Measurements from ENCODE around the gene FBXL19.

The FBXL19 gene, protein sequence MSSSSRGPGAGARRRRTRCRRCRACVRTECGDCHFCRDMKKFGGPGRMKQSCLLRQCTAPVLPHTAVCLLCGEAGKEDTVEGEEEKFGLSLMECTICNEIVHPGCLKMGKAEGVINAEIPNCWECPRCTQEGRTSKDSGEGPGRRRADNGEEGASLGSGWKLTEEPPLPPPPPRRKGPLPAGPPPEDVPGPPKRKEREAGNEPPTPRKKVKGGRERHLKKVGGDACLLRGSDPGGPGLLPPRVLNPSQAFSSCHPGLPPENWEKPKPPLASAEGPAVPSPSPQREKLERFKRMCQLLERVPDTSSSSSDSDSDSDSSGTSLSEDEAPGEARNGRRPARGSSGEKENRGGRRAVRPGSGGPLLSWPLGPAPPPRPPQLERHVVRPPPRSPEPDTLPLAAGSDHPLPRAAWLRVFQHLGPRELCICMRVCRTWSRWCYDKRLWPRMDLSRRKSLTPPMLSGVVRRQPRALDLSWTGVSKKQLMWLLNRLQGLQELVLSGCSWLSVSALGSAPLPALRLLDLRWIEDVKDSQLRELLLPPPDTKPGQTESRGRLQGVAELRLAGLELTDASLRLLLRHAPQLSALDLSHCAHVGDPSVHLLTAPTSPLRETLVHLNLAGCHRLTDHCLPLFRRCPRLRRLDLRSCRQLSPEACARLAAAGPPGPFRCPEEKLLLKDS

GRCh38 chr16:30923554-30924075 is at the start of gene FBXL19:
TSS of gene FBXL19 (plus strand) at chr16:30923572. CDS start at chr16:30925755, 2,183 bp downstream.
- no peak for DNase-seq (ENCODE audit: low spot score)
- in situ Hi-C loops (cut with MboI; ENCODE audit: low pct_unique_long_range_greater_than_20kb, low sequenced_read_pairs, unreplicated experiment), result no loop called here
- TF ChIP-seq, protein P1, sequence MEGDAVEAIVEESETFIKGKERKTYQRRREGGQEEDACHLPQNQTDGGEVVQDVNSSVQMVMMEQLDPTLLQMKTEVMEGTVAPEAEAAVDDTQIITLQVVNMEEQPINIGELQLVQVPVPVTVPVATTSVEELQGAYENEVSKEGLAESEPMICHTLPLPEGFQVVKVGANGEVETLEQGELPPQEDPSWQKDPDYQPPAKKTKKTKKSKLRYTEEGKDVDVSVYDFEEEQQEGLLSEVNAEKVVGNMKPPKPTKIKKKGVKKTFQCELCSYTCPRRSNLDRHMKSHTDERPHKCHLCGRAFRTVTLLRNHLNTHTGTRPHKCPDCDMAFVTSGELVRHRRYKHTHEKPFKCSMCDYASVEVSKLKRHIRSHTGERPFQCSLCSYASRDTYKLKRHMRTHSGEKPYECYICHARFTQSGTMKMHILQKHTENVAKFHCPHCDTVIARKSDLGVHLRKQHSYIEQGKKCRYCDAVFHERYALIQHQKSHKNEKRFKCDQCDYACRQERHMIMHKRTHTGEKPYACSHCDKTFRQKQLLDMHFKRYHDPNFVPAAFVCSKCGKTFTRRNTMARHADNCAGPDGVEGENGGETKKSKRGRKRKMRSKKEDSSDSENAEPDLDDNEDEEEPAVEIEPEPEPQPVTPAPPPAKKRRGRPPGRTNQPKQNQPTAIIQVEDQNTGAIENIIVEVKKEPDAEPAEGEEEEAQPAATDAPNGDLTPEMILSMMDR (IDR thresholded peaks at IDR 0.05; ENCODE audit: extremely low read depth, insufficient read depth, missing control alignments), result no peak

DNA sequence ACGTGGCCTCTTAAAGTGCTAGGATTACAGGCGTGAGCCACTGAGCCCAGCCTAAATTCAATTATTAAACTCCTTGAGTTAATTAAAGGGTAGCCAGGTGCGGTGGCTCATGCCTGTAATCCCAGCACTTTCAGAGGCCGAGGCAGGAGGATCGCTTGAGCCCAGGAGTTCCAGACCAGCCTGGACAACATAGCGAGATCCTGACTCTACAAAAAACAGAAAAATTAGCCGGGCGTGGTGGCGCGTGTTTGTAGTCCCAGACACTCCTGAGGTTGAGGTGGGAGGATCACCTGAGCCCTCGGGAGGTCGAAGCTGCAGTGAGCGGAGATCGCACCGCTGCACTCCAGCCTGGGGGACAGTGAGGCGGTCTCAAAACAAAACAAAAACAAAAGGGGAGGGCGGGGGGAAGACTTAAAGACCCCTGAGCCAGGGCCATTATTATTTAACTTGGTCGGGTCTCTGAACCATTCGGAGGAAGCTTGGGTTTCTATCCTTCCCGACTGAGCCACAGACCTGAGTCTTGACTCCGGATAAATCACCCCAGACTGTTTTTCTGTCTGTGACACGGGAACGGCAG is 49.0 kb upstream of the FBXL19 start:
- TF ChIP-seq, protein P1 (IDR thresholded peaks at IDR 0.05; ENCODE audit: extremely low read depth, insufficient read depth, missing control alignments), result no peak
- in situ Hi-C loops (cut with MboI; ENCODE audit: low pct_unique_long_range_greater_than_20kb, low sequenced_read_pairs, unreplicated experiment), result no loop called here
- no peak for DNase-seq (ENCODE audit: low spot score)

DNA sequence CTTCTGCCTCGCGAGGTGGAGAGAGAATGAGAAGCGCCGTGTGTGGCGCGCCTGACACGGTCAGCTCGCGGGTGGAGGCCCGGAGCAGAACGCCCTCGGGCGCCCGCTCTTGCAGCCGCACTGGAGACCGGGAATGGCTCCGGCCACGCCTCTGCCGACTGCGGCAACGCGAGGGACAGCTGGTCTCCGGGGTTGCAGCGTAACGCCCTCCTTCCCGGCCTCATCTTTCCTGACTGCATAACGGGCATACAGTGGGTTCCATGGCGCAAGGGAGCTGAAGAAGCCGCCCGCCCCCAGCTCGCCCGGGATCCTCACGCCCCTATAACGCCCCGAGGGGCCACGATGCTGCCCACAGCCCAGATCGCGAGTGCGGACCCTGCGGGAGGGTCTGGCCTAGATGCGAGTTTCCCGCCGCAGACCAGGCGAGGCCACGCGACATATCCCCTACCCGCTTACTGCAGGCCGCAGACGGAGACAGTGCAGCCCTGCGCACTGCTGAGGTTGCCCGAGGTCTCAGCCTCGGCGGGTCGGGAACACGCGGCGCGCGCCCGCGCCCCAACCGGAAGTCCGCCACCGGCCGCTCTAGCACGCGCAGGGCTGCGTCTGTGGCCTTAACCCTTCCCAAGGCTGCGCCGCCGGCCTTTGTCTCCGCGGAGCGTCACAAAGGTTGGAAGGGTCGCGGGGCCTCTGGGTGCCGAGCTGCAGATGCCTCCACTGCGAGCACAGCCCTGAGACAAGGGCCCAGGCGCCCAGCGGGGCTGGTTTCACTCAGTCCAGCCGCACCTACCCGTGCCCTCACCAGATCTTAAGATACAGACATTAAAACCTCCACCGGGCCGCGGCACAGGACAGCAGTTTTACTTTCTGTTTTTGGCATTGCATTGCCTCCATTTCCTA is 48.3 kb upstream of the FBXL19 start:
- in situ Hi-C loops (cut with MboI; ENCODE audit: low pct_unique_long_range_greater_than_20kb, low sequenced_read_pairs, unreplicated experiment), result no loop called here
- TF ChIP-seq, protein P1 (IDR thresholded peaks at IDR 0.05; ENCODE audit: extremely low read depth, insufficient read depth, missing control alignments), result no peak
- peak; percentile 85 for DNase-seq (ENCODE audit: low spot score)

DNA sequence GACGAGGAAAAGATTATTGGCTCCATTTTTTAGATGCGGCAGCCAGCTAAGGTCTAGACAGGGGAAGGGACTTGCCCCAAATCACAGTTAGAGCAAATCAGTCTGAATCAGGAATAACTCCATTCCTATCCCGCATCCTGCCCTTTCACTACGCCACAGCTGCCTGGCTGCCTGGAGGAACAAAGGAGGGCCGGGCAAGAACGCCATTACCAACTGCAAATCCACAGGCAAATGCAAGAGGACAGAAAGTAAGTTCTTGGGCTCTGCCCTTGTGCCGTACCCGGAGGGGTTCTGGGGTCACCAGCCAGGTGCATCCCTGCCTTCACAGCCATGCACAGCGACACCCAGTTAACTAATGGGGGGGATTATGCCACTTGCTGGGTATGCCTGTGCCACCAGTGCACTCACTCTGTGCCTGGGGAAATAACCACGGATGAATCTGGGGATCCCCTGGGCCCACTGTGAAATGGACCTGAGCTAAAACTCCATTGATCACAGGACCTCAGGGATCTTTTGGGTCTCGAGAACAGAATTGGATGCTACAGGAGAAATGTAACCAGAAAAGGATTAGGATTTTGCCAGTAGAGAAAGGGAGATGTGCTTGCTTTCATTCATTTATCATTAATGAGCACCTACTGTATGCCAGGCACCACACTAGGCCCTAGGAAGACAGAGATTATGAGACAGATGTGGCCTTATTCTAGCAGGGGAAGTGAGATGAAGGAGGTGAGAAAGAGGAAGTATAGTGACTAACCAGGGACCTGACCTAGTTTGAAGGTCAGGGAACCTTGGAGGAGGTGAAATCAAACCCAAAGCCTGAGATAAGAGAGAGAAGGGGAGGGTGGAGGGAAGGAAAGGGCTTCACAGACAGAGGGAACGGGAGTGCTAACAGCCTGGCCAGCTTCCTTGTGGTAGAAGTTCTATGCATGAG is 47.2 kb upstream of the FBXL19 start:
- in situ Hi-C loops (cut with MboI; ENCODE audit: low pct_unique_long_range_greater_than_20kb, low sequenced_read_pairs, unreplicated experiment), result no loop called here
- TF ChIP-seq, protein P1 (IDR thresholded peaks at IDR 0.05; ENCODE audit: extremely low read depth, insufficient read depth, missing control alignments), result no peak
- peak; percentile 71 for DNase-seq (ENCODE audit: low spot score)

- in situ Hi-C loops (cut with MboI; ENCODE audit: low pct_unique_long_range_greater_than_20kb, low sequenced_read_pairs, unreplicated experiment), result no loop called here
- DNase-seq (ENCODE audit: low spot score), result no peak
- TF ChIP-seq, protein P1 (IDR thresholded peaks at IDR 0.05; ENCODE audit: extremely low read depth, insufficient read depth, missing control alignments), result no peak
Observed at GRCh38 chr16:30876867-30877266, 46.5 kb upstream of the FBXL19 start.

All from GM13977 (cell line).